ENCODE results near the gene ACSF2.

DNA sequence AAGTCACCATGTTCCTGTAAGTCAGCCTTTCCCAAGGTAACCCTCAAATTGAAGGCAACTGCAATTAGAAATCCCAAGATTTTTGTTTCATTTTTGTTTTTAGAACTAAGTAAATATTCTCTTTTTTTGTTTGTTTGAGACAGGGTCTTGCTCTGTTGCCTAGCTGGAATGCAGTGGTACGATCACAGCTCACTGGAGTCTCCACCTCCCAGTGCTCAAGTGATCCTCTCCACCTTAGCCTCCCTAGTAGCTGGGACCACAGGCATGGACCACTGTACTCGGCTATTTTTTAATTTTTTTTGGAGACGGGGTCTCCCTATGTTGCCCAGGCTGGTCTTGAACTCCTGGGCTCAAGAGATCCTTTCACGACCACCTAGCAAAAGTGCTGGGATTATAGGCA, 18.1 kb upstream of the ACSF2 start:
- TF ChIP-seq, protein P1, sequence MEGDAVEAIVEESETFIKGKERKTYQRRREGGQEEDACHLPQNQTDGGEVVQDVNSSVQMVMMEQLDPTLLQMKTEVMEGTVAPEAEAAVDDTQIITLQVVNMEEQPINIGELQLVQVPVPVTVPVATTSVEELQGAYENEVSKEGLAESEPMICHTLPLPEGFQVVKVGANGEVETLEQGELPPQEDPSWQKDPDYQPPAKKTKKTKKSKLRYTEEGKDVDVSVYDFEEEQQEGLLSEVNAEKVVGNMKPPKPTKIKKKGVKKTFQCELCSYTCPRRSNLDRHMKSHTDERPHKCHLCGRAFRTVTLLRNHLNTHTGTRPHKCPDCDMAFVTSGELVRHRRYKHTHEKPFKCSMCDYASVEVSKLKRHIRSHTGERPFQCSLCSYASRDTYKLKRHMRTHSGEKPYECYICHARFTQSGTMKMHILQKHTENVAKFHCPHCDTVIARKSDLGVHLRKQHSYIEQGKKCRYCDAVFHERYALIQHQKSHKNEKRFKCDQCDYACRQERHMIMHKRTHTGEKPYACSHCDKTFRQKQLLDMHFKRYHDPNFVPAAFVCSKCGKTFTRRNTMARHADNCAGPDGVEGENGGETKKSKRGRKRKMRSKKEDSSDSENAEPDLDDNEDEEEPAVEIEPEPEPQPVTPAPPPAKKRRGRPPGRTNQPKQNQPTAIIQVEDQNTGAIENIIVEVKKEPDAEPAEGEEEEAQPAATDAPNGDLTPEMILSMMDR (conservative IDR thresholded peaks at IDR 0.05) = no peak
- TF ChIP-seq ZFX (IDR thresholded peaks at IDR 0.05) = no peak
